ENCODE measurements around the gene RTN4RL1. TPM values are rescaled to one million over a fixed set of nuclear protein-coding genes. Genes with fewer than 3 reads are reported as not detected.

RTN4RL1 gene
- total and polyA plus RNA-seq, 2 of the 13 experiments (the other 11 are each of a cell fraction or from before 2014, with no cell fraction given), result 0.01 TPM; not detected in 1

- Histone ChIP-seq H3K36me3 (replicated peaks in 1 of 2; ENCODE audit: control insufficient read depth in 1 of 2, insufficient read depth in 2 of 2, low read length in 2 of 2) (peaks cover 11 to 51% of the 10 kb centered on the region in 2 experiments), H3K9ac (ENCODE audit: insufficient read depth, low read depth, low read length) (no peak overlapping the region), H3K4me1 (ENCODE audit: insufficient read depth, low read length) (peaks cover 17% of the 10 kb centered on the region), H3K4me2 (ENCODE audit: low read depth, low read length) (no peak overlapping the region), H3K79me2 (ENCODE audit: insufficient read depth, low read length) (no peaks in the 10 kb centered on the region), H3K27me3 (ENCODE audit: control insufficient read depth in 1 of 2, insufficient read depth in 2 of 2, low read length in 2 of 2) (no peaks in the 10 kb centered on the region), H3K4me3 (replicated peaks in 1 of 3; ENCODE audit: insufficient read depth in 1 of 3, low read depth in 2 of 3, low read length in 3 of 3) (no peak overlapping the region), H4K20me1 (ENCODE audit: insufficient read depth, low read length) (no peaks in the 10 kb centered on the region), H3K27ac (ENCODE audit: extremely low read length, insufficient read depth, low read length) (no peak overlapping the region), H2AFZ (ENCODE audit: low read length) (no peak overlapping the region), H3K9me3 (ENCODE audit: low read length) (no peaks in the 10 kb centered on the region)
- BruUV-seq (replicated peaks), result no TSS peak
- TF ChIP-seq ONECUT2 (CRISPR knock-in tag; IDR thresholded peaks at IDR 0.05), result no peak
- no peak for TF ChIP-seq POLR2AphosphoS5 (IDR thresholded peaks at IDR 0.05; ENCODE audit: low read depth, low read length)
- no peak for TF ChIP-seq ZNF766 (CRISPR knock-in tag; IDR thresholded peaks at IDR 0.05; ENCODE audit: borderline replicate concordance)
- TF ChIP-seq TRAFD1 (CRISPR knock-in tag; IDR thresholded peaks at IDR 0.05; ENCODE audit: borderline replicate concordance), result no peak
- no peak for TF ChIP-seq PBX2 (CRISPR knock-in tag; IDR thresholded peaks at IDR 0.05)
- TF ChIP-seq ZNF777 (CRISPR knock-in tag; IDR thresholded peaks at IDR 0.05), result no peak
- no peak for TF ChIP-seq ETV5 (CRISPR knock-in tag; IDR thresholded peaks at IDR 0.05; ENCODE audit: borderline replicate concordance)
- no peak for TF ChIP-seq NCOA1 (CRISPR knock-in tag; IDR thresholded peaks at IDR 0.05)
- FAIRE-seq (no peak), ATAC-seq (no peak), DNase-seq (ENCODE audit: low spot score) (no peak)
- WGBS (ENCODE audit: low lambda C conversion rate), result 92% methylated on average over 7 of the region's 7 CpGs
- POLR2A ChIA-PET, result no interaction called here
- intact Hi-C loops (cut with micrococcal nuclease; ENCODE audit: unreplicated experiment) (no loop called here), in situ Hi-C loops (cut with HindIII; ENCODE audit: extremely low pct_ligation_motif_present, low pct_unique_long_range_greater_than_20kb) (no loop called here)
- CTCF ChIA-PET (ENCODE audit: low intra/inter-chr PET ratio, low total read pairs), result no interaction called here
Measured at GRCh38 chr17:1894753-1895339, 130.3 kb downstream of the RTN4RL1 start.

Data from HepG2 (cell line).